Measurements from ENCODE around the gene BTNL9. TPM values are rescaled to one million over a fixed set of nuclear protein-coding genes. Genes with fewer than 3 reads are reported as not detected.

Gene BTNL9
- total and polyA plus RNA-seq, 2 of the 13 experiments (the other 11 are each of a cell fraction or from before 2014, with no cell fraction given): 0.13 TPM; not detected in 1

DNA sequence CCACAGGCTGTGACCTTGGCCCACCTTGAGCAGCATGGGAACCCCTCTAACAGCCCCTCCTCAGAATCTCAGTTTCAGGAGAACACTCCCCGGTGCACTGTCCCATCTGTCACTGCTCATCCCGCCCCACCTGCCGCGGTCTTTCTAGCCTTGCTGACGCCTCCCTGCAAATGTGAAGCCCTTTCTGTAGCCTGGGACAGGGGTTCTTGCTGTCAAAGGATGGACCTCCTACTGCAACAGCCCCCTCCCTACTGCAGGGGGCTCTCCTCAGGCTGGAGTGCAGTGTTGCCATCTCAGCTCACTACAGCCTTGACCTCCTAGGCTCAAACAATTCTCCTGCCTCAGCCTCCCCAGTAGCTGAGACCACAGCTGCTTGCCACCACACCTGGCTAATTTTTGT, 70.9 kb downstream of the BTNL9 start:
- Histone ChIP-seq H3K4me1 (ENCODE audit: insufficient read depth, low read length) (no peaks in the 10 kb centered on the region), H3K9me3 (ENCODE audit: low read length) (no peaks in the 10 kb centered on the region), H3K79me2 (ENCODE audit: insufficient read depth, low read length) (no peaks in the 10 kb centered on the region), H3K27me3 (ENCODE audit: control insufficient read depth in 1 of 2, insufficient read depth in 2 of 2, low read length in 2 of 2) (peaks cover 4 to 66% of the 10 kb centered on the region in 2 experiments), H3K9ac (ENCODE audit: insufficient read depth, low read depth, low read length) (no peak overlapping the region), H3K36me3 (replicated peaks in 1 of 2; ENCODE audit: control insufficient read depth in 1 of 2, insufficient read depth in 2 of 2, low read length in 2 of 2) (no peaks in the 10 kb centered on the region), H3K4me3 (replicated peaks in 1 of 3; ENCODE audit: insufficient read depth in 1 of 3, low read depth in 2 of 3, low read length in 3 of 3) (no peak overlapping the region), H3K4me2 (ENCODE audit: low read depth, low read length) (no peak overlapping the region), H2AFZ (ENCODE audit: low read length) (no peak overlapping the region), H3K27ac (ENCODE audit: extremely low read length, insufficient read depth, low read length) (no peak overlapping the region), H4K20me1 (ENCODE audit: insufficient read depth, low read length) (no peaks in the 10 kb centered on the region)
- TF ChIP-seq, protein P1, sequence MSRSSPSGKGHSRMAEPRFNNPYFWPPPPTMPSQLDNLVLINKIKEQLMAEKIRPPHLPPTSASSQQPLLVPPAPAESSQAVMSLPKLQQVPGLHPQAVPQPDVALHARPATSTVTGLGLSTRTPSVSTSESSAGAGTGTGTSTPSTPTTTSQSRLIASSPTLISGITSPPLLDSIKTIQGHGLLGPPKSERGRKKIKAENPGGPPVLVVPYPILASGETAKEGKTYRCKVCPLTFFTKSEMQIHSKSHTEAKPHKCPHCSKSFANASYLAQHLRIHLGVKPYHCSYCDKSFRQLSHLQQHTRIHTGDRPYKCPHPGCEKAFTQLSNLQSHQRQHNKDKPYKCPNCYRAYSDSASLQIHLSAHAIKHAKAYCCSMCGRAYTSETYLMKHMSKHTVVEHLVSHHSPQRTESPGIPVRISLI (CRISPR knock-in tag; IDR thresholded peaks at IDR 0.05; ENCODE audit: borderline replicate concordance): no peak
- TF ChIP-seq, protein P2, sequence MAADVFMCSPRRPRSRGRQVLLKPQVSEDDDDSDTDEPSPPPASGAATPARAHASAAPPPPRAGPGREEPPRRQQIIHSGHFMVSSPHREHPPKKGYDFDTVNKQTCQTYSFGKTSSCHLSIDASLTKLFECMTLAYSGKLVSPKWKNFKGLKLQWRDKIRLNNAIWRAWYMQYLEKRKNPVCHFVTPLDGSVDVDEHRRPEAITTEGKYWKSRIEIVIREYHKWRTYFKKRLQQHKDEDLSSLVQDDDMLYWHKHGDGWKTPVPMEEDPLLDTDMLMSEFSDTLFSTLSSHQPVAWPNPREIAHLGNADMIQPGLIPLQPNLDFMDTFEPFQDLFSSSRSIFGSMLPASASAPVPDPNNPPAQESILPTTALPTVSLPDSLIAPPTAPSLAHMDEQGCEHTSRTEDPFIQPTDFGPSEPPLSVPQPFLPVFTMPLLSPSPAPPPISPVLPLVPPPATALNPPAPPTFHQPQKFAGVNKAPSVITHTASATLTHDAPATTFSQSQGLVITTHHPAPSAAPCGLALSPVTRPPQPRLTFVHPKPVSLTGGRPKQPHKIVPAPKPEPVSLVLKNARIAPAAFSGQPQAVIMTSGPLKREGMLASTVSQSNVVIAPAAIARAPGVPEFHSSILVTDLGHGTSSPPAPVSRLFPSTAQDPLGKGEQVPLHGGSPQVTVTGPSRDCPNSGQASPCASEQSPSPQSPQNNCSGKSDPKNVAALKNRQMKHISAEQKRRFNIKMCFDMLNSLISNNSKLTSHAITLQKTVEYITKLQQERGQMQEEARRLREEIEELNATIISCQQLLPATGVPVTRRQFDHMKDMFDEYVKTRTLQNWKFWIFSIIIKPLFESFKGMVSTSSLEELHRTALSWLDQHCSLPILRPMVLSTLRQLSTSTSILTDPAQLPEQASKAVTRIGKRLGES (CRISPR knock-in tag; IDR thresholded peaks at IDR 0.05; ENCODE audit: borderline replicate concordance): no peak
- TF ChIP-seq U2AF1 (optimal IDR thresholded peaks at IDR 0.05; ENCODE audit: low read depth, low read length) (no peak), ZFP36L2 (CRISPR knock-in tag; IDR thresholded peaks at IDR 0.05) (no peak), IRX3 (CRISPR knock-in tag; IDR thresholded peaks at IDR 0.05; ENCODE audit: borderline replicate concordance, low read depth) (no peak), ZFP90 (CRISPR knock-in tag; IDR thresholded peaks at IDR 0.05; ENCODE audit: borderline replicate concordance) (no peak), ZNF441 (CRISPR knock-in tag; IDR thresholded peaks at IDR 0.05; ENCODE audit: borderline replicate concordance) (no peak), KMT2B (CRISPR knock-in tag; IDR thresholded peaks at IDR 0.05) (no peak), CENPX (CRISPR knock-in tag; IDR thresholded peaks at IDR 0.05) (no peak), SKI (IDR thresholded peaks at IDR 0.05; ENCODE audit: partially characterized antibody) (no peak), ZNF33A (CRISPR knock-in tag; IDR thresholded peaks at IDR 0.05; ENCODE audit: borderline replicate concordance) (no peak), MED1 (CRISPR knock-in tag; IDR thresholded peaks at IDR 0.05) (no peak)
- TF ChIP-seq, protein P3, sequence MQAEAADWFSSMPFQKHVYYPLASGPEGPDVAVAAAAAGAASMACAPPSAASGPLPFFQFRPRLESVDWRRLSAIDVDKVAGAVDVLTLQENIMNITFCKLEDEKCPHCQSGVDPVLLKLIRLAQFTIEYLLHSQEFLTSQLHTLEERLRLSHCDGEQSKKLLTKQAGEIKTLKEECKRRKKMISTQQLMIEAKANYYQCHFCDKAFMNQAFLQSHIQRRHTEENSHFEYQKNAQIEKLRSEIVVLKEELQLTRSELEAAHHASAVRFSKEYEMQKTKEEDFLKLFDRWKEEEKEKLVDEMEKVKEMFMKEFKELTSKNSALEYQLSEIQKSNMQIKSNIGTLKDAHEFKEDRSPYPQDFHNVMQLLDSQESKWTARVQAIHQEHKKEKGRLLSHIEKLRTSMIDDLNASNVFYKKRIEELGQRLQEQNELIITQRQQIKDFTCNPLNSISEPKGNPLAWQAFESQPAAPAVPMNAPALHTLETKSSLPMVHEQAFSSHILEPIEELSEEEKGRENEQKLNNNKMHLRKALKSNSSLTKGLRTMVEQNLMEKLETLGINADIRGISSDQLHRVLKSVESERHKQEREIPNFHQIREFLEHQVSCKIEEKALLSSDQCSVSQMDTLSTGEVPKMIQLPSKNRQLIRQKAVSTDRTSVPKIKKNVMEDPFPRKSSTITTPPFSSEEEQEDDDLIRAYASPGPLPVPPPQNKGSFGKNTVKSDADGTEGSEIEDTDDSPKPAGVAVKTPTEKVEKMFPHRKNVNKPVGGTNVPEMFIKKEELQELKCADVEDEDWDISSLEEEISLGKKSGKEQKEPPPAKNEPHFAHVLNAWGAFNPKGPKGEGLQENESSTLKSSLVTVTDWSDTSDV (CRISPR knock-in tag; IDR thresholded peaks at IDR 0.05): no peak
- TF ChIP-seq, protein P4, sequence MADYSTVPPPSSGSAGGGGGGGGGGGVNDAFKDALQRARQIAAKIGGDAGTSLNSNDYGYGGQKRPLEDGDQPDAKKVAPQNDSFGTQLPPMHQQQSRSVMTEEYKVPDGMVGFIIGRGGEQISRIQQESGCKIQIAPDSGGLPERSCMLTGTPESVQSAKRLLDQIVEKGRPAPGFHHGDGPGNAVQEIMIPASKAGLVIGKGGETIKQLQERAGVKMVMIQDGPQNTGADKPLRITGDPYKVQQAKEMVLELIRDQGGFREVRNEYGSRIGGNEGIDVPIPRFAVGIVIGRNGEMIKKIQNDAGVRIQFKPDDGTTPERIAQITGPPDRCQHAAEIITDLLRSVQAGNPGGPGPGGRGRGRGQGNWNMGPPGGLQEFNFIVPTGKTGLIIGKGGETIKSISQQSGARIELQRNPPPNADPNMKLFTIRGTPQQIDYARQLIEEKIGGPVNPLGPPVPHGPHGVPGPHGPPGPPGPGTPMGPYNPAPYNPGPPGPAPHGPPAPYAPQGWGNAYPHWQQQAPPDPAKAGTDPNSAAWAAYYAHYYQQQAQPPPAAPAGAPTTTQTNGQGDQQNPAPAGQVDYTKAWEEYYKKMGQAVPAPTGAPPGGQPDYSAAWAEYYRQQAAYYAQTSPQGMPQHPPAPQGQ (CRISPR knock-in tag; IDR thresholded peaks at IDR 0.05; ENCODE audit: borderline replicate concordance): no peak
- ATAC-seq: no peak
- no peak for DNase-seq (ENCODE audit: low spot score)
- ChIA-PET CTCF (ENCODE audit: low intra/inter-chr PET ratio, low total read pairs) (no interaction called here), POLR2A (no interaction called here)
- no peak for FAIRE-seq
- intact Hi-C loops (cut with micrococcal nuclease; ENCODE audit: unreplicated experiment): no loop called here
- no TSS peak for BruUV-seq (replicated peaks)
- 79% methylated on average over 5 of the region's 5 CpGs for WGBS (ENCODE audit: low lambda C conversion rate)
- in situ Hi-C loops (cut with HindIII; ENCODE audit: extremely low pct_ligation_motif_present, low pct_unique_long_range_greater_than_20kb): no loop called here
